ENCODE results near the gene UBAP1.

- TF ChIP-seq POLR2A (IDR thresholded peaks at IDR 0.05) (no peak), CTCF (IDR thresholded peaks at IDR 0.05) (no peak), POLR2AphosphoS5 (IDR thresholded peaks at IDR 0.05) (no peak)
Observed at GRCh38 chr9:34151398-34151797, 27.4 kb upstream of the UBAP1 start.
